PC-3 (cell line): ENCODE data around the gene CKAP2. TPM values are rescaled to one million over a fixed set of nuclear protein-coding genes. Genes with fewer than 3 reads are reported as not detected.

Experiments
- ATAC-seq: fragments of 200-7000 bp; cut with Tn5 transposase; 2 replicates; pipeline ENCODE4 v1.9.1; 2020; ENCODE audit warnings: mild to moderate bottlenecking, moderate library complexity
- BruUV-seq: library from RNA; stranded (reverse); fragments of 400-500 nt; replicated peaks from 2 replicates; lab custom pipeline; 2021; lab: Mats Ljungman, UMichigan
- CTCF ChIA-PET: fragments of 300-600 bp; sonication (Branson Sonifier 250); formaldehyde crosslinking; loops from one replicate; lab custom pipeline; 2022; ENCODE audit warnings: antibody characterized with exemption; lab: Charles Lee
- POLR2A ChIA-PET: fragments of 300-600 bp; sonication (Branson Sonifier 250); formaldehyde crosslinking; loops from one replicate; lab custom pipeline; 2022; ENCODE audit warnings: antibody characterized with exemption; ENCODE audit not compliant: unreplicated experiment; lab: Charles Lee
- DNase-seq: peaks from one replicate; pipeline ENCODE4 v3.0.0-alpha.2; 2015
- H2AFZ ChIP-seq: fragments of 300-600 bp; sonication (generic); 2 replicates; pipeline ENCODE4 v1.6.0; 2016; ENCODE audit warnings: antibody characterized with exemption, low read length
- H3F3A ChIP-seq: fragments of 300-600 bp; sonication (generic); one replicate; pipeline ENCODE4 v1.6.0; 2017; ENCODE audit warnings: antibody characterized with exemption, low read length, control low read depth, mild to moderate bottlenecking; ENCODE audit not compliant: unreplicated experiment
- H3K27ac ChIP-seq: fragments of 300-600 bp; sonication (generic); 2 replicates; pipeline ENCODE4 v1.5.1; 2016; ENCODE audit warnings: mild to moderate bottlenecking, low read length
- H3K27me3 ChIP-seq: fragments of 300-600 bp; sonication (generic); 2 replicates; pipeline ENCODE4 v1.6.1; 2016; ENCODE audit warnings: low read length, mixed read lengths
- H3K36me3 ChIP-seq: fragments of 300-600 bp; sonication (generic); 2 replicates; pipeline ENCODE4 v1.6.1; 2016; ENCODE audit warnings: low read depth, mixed run types, low read length, mixed read lengths
- H3K4me1 ChIP-seq: fragments of 300-600 bp; sonication (generic); 2 replicates; pipeline ENCODE4 v1.5.1; 2016; ENCODE audit warnings: low read length; ENCODE audit not compliant: insufficient read depth
- H3K4me2 ChIP-seq: fragments of 300-600 bp; sonication (generic); 2 replicates; pipeline ENCODE4 v1.6.0; 2016; ENCODE audit warnings: low read length
- H3K4me3 ChIP-seq: fragments of 300-600 bp; sonication (generic); 2 replicates; pipeline ENCODE4 v1.5.1; 2016; ENCODE audit warnings: mild to moderate bottlenecking, low read length, mixed read lengths
- H3K79me2 ChIP-seq: fragments of 300-600 bp; sonication (generic); 2 replicates; pipeline ENCODE4 v1.6.1; 2017; ENCODE audit warnings: low read length, mixed read lengths
- H3K9ac ChIP-seq: fragments of 300-600 bp; sonication (generic); 2 replicates; pipeline ENCODE4 v1.6.0; 2016; ENCODE audit warnings: mild to moderate bottlenecking, low read length
- H3K9me2 ChIP-seq: fragments of 300-600 bp; sonication (generic); replicated peaks from 2 replicates; pipeline ENCODE4 v1.6.1; 2016; ENCODE audit warnings: mixed run types, low read length, mixed read lengths
- H3K9me3 ChIP-seq: fragments of 300-600 bp; sonication (generic); 2 replicates; pipeline ENCODE4 v1.6.1; 2016; ENCODE audit warnings: low read length, mixed read lengths
- H4K20me1 ChIP-seq: fragments of 300-600 bp; sonication (generic); 2 replicates; pipeline ENCODE4 v1.6.1; 2016; ENCODE audit warnings: low read length, mixed read lengths
- CTCF ChIP-seq: fragments of 300-600 bp; sonication (generic); conservative IDR thresholded peaks from 2 replicates; pipeline ENCODE4 v1.5.1; 2017; ENCODE audit warnings: antibody characterized with exemption, low read depth, mild to moderate bottlenecking, low read length
- EZH2 ChIP-seq: fragments of 300-600 bp; sonication (generic); IDR thresholded peaks from one replicate; pipeline ENCODE4 v1.6.1; 2017; ENCODE audit warnings: antibody characterized with exemption, mild to moderate bottlenecking, low read length; ENCODE audit not compliant: unreplicated experiment
- EZH2phosphoT487 ChIP-seq: fragments of 300-600 bp; sonication (generic); IDR thresholded peaks from 2 replicates; pipeline ENCODE4 v1.6.1; 2018; ENCODE audit warnings: mild to moderate bottlenecking, antibody characterized with exemption, low read length, borderline replicate concordance
- intact Hi-C: fragments of 100-400 bp; cut with micrococcal nuclease; formaldehyde crosslinking; loops from 2 replicates; pipeline ENCODE4 v1.9.0; 2023
- total RNA-seq: library from RNA; depleted of rRNA; stranded (reverse); fragments of >200 nt; gene quantifications from 2 replicates; pipeline ENCODE4 v1.2.3, GENCODE V29; 2014

CKAP2 gene
- total RNA-seq, 1 experiment from 2014 or later = 30.7 TPM

GRCh38 chr13:52414963-52415362, 40.3 kb upstream of the CKAP2 start:
- no TSS peak for BruUV-seq
- no peak overlapping the region for H3K4me3 ChIP-seq
- no peaks in the 10 kb centered on the region for H3F3A ChIP-seq
- H4K20me1 ChIP-seq = no peaks in the 10 kb centered on the region
- H3K36me3 ChIP-seq = no peaks in the 10 kb centered on the region
- DNase-seq (no peak), ATAC-seq (no peak)
- CTCF ChIA-PET = no interaction called here
- H3K4me1 ChIP-seq = no peaks in the 10 kb centered on the region
- no peak overlapping the region for H2AFZ ChIP-seq
- no peaks in the 10 kb centered on the region for H3K27me3 ChIP-seq
- intact Hi-C loops = no loop called here
- H3K9me2 ChIP-seq = no peaks in the 10 kb centered on the region
- TF ChIP-seq CTCF = no peak
- TF ChIP-seq EZH2 = no peak
- no peak for TF ChIP-seq EZH2phosphoT487
- H3K4me2 ChIP-seq = no peak overlapping the region
- no peak overlapping the region for H3K9ac ChIP-seq
- H3K27ac ChIP-seq = no peak overlapping the region
- POLR2A ChIA-PET = no interaction called here
- H3K79me2 ChIP-seq = no peaks in the 10 kb centered on the region
- H3K9me3 ChIP-seq = no peaks in the 10 kb centered on the region

- ChIA-PET CTCF (no interaction called here), POLR2A (no interaction called here)
- TF ChIP-seq EZH2 (no peak), CTCF (no peak), EZH2phosphoT487 (no peak)
- no peak overlapping the region for H2AFZ ChIP-seq
- DNase-seq (no peak), ATAC-seq (no peak)
- H3K9me3 ChIP-seq = no peaks in the 10 kb centered on the region
- no peaks in the 10 kb centered on the region for H3K36me3 ChIP-seq
- H3K79me2 ChIP-seq = no peaks in the 10 kb centered on the region
- no peaks in the 10 kb centered on the region for H4K20me1 ChIP-seq
- H3K4me3 ChIP-seq = no peak overlapping the region
- H3K4me1 ChIP-seq = no peaks in the 10 kb centered on the region
- H3K9ac ChIP-seq = no peak overlapping the region
- BruUV-seq = no TSS peak
- intact Hi-C loops = no loop called here
- H3K4me2 ChIP-seq = no peak overlapping the region
- no peak overlapping the region for H3K27ac ChIP-seq
- no peaks in the 10 kb centered on the region for H3K27me3 ChIP-seq
- no peaks in the 10 kb centered on the region for H3K9me2 ChIP-seq
- no peaks in the 10 kb centered on the region for H3F3A ChIP-seq
Observed at GRCh38 chr13:52419080-52419479, 36.2 kb upstream of the CKAP2 start.

- no peaks in the 10 kb centered on the region for H3K4me1 ChIP-seq
- no TSS peak for BruUV-seq
- no peak overlapping the region for H3K27ac ChIP-seq
- DNase-seq (no peak), ATAC-seq (no peak)
- no peak overlapping the region for H3K4me2 ChIP-seq
- H3K79me2 ChIP-seq = no peaks in the 10 kb centered on the region
- H3F3A ChIP-seq = no peaks in the 10 kb centered on the region
- no peak overlapping the region for H2AFZ ChIP-seq
- no peak overlapping the region for H3K4me3 ChIP-seq
- no peaks in the 10 kb centered on the region for H3K27me3 ChIP-seq
- no peak overlapping the region for H3K9ac ChIP-seq
- POLR2A ChIA-PET = no interaction called here
- CTCF ChIA-PET = no interaction called here
- no peaks in the 10 kb centered on the region for H3K9me2 ChIP-seq
- H3K36me3 ChIP-seq = no peaks in the 10 kb centered on the region
- H3K9me3 ChIP-seq = no peaks in the 10 kb centered on the region
- no peaks in the 10 kb centered on the region for H4K20me1 ChIP-seq
- no peak for TF ChIP-seq EZH2
- TF ChIP-seq EZH2phosphoT487 = no peak
- TF ChIP-seq CTCF = no peak
- intact Hi-C loops = no loop called here
Observed at GRCh38 chr13:52421216-52421615, 34.1 kb upstream of the CKAP2 start.
